Activated B cell treated with CpG ODN at 0.5 μM for 24 hours (primary cell): ENCODE data around the gene PRMT3. TPM values are rescaled to one million over a fixed set of nuclear protein-coding genes. Genes with fewer than 3 reads are reported as not detected.

Experiments used
- ATAC-seq: fragments of 200-7000 bp; cut with Tn5 transposase; one replicate; pipeline ENCODE4 v1.10.0; 2021; ENCODE audit warnings: low read depth, mild to moderate bottlenecking, moderate library complexity
- CTCF ChIA-PET: fragments of 350-600 bp; sonication (Branson Sonifier 250); formaldehyde crosslinking; loops from one replicate; lab custom pipeline; 2021; ENCODE audit warnings: antibody characterized with exemption; lab: Charles Lee
- POLR2A ChIA-PET: fragments of 350-600 bp; sonication (Branson Sonifier 250); formaldehyde crosslinking; loops from one replicate; lab custom pipeline; 2021; ENCODE audit warnings: antibody characterized with exemption; lab: Charles Lee
- DNase-seq: peaks from one replicate; pipeline ENCODE4 v3.0.0; 2022
- H3K27ac Mint-ChIP-seq: one replicate; pipeline ENCODE4 v1.8.0; 2020; ENCODE audit warnings: mixed read lengths
- H3K27me3 Mint-ChIP-seq: one replicate; pipeline ENCODE4 v1.8.0; 2021; ENCODE audit warnings: mixed read lengths
- H3K36me3 Mint-ChIP-seq: one replicate; pipeline ENCODE4 v1.8.0; 2021; ENCODE audit warnings: low read depth, mixed read lengths
- H3K4me1 Mint-ChIP-seq: one replicate; pipeline ENCODE4 v1.8.0; 2021; ENCODE audit warnings: mixed read lengths
- H3K4me3 Mint-ChIP-seq: one replicate; pipeline ENCODE4 v1.8.0; 2020; ENCODE audit warnings: mild to moderate bottlenecking, mixed read lengths
- H3K9me3 Mint-ChIP-seq: one replicate; pipeline ENCODE4 v1.8.0; 2020; ENCODE audit warnings: mixed read lengths
- CTCF ChIP-seq: fragments of 200-600 bp; IDR thresholded peaks from one replicate; pipeline ENCODE4 v1.8.0; 2022; ENCODE audit warnings: antibody characterized with exemption, mild to moderate bottlenecking
- intact Hi-C: fragments of 100-400 bp; cut with micrococcal nuclease; formaldehyde crosslinking; loops from one replicate; pipeline ENCODE4 v1.15.1; 2024
- total RNA-seq: library from RNA; stranded (reverse); gene quantifications from 2 replicates; pipeline ENCODE4 v1.2.3, GENCODE V29; 2022

PRMT3 gene
- total RNA-seq, 1 donor from 2014 or later: 24.9 TPM

DNA sequence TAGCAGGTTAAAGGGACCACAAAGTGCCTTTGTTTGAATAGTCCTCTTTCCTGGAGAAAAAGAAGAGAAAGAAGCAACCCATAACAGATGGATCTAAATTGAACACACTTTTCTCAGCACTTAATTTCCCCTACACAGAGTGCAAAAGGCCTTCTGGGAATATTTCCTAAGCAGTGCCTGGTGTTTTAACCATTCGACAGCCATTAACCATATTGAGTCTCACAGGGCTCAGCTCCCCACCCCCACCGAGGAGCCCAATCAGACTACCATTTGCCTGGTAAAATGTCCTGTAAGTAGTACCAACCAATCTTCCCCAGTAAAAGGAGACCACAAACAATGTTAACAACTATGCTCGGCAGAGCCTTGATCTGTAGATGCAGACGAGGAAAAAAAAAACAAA, 171.2 kb downstream of the PRMT3 start:
- H3K9me3 Mint-ChIP-seq: peaks cover 7% of the 10 kb centered on the region
- no peak for DNase-seq
- H3K4me1 Mint-ChIP-seq: no peaks in the 10 kb centered on the region
- no peak overlapping the region for H3K4me3 Mint-ChIP-seq
- ChIA-PET CTCF (no interaction called here), POLR2A (no interaction called here)
- H3K27ac Mint-ChIP-seq: no peak overlapping the region
- peaks cover 3% of the 10 kb centered on the region for H3K27me3 Mint-ChIP-seq
- intact Hi-C loops: no loop called here
- no peak for ATAC-seq
- no peaks in the 10 kb centered on the region for H3K36me3 Mint-ChIP-seq
- no peak for TF ChIP-seq CTCF

Other genes starting within 250 kb of the PRMT3 start
- not detected in 2 replicates for gene DBX1, start 227.2 kb upstream of the PRMT3 start, total RNA-seq
- gene HTATIP2, start 24.0 kb upstream of the PRMT3 start, total RNA-seq: 35.7 and 36.5 TPM in 2 replicates
- not detected in 2 replicates for gene SLC6A5, start 211.9 kb downstream of the PRMT3 start, total RNA-seq